K562 (cell line): ENCODE data around the gene CCDC3. TPM values are rescaled to one million over a fixed set of nuclear protein-coding genes. Genes with fewer than 3 reads are reported as not detected.

ENCODE experiments used
- ATAC-seq: fragments of 200-7000 bp; cut with Tn5 transposase; 3 replicates; pipeline ENCODE4 v1.9.1; 2020; ENCODE audit warnings: moderate library complexity
- BruUV-seq: library from RNA; stranded (reverse); fragments of 400-500 nt; replicated peaks from 2 replicates; lab custom pipeline; 2021; lab: Mats Ljungman, UMichigan
- CTCF ChIA-PET: fragments of 300-600 bp; formaldehyde crosslinking; extraction: SDS; loops from one replicate; lab custom pipeline; 2021; ENCODE audit warnings: low intra/inter-chr PET ratio; lab: Yijun Ruan, JAX
- POLR2A ChIA-PET: fragments of 300-600, 350-650 bp; sonication (Branson Sonifier 250); formaldehyde crosslinking; extraction: SDS; loops from one replicate; lab custom pipeline; 2021; ENCODE audit warnings: antibody characterized with exemption, inconsistent platforms; lab: Yijun Ruan, JAX
- DNase-seq, 4 experiments: peaks; one replicate each; pipeline versions ENCODE4 v3.0.0 to v3.0.0-alpha.2; 2011 to 2018; ENCODE audit warnings: low spot score in 3 of 4, mixed read lengths in 3 of 4; ENCODE audit errors: extremely low read depth in 1 of 4
- FAIRE-seq: peaks from 2 replicates; lab custom pipeline; 2011; peaks lifted over from hg19 to GRCh38; lab: Jason Lieb, UNC
- H2AFZ ChIP-seq: 2 replicates; pipeline ENCODE4 v1.6.0; 2011; ENCODE audit warnings: low read depth, low read length, control low read depth, inconsistent platforms
- H3K27ac ChIP-seq: fragments of 200-600 bp; 3 replicates; pipeline ENCODE4 v1.8.0; 2011; ENCODE audit warnings: low read depth, mild to moderate bottlenecking, control low read depth, inconsistent platforms, low read length, moderate library complexity, mixed read lengths; ENCODE audit errors: extremely low read depth
- H3K27me3 ChIP-seq, 2 experiments: fragments of 300-600 bp in 1 of 2; 2 replicates in 1 of 2; 3 replicates in 1 of 2; pipeline versions ENCODE4 v1.6.0 to v1.8.0; 2011; ENCODE audit warnings: inconsistent platforms in 2 of 2, low read length in 2 of 2, mild to moderate bottlenecking in 1 of 2, mixed read lengths in 1 of 2, moderate library complexity in 1 of 2; ENCODE audit not compliant: control insufficient read depth in 2 of 2, insufficient read depth in 2 of 2
- H3K36me3 ChIP-seq: fragments of 300-600 bp; 3 replicates; pipeline ENCODE4 v1.8.0; 2011; ENCODE audit warnings: mild to moderate bottlenecking, low read length, inconsistent platforms; ENCODE audit not compliant: control insufficient read depth, insufficient read depth
- H3K4me1 ChIP-seq, 2 experiments: fragments of 200-600 bp in 1 of 2; replicated peaks in 1 of 2; 2 replicates in 1 of 2; 3 replicates in 1 of 2; pipeline versions ENCODE4 v1.5.1 to v1.8.0; 2011; ENCODE audit warnings: inconsistent platforms in 2 of 2, low read length in 2 of 2, mild to moderate bottlenecking in 1 of 2, mixed read lengths in 1 of 2, moderate library complexity in 1 of 2; ENCODE audit not compliant: control insufficient read depth in 2 of 2, insufficient read depth in 2 of 2
- H3K4me2 ChIP-seq: 2 replicates; pipeline ENCODE4 v1.6.1; 2011; ENCODE audit warnings: low read length, control low read depth, inconsistent platforms, mixed read lengths; ENCODE audit not compliant: insufficient read depth
- H3K4me3 ChIP-seq: fragments of 200-600 bp; sonication (generic), shearing (Covaris generic); 2 replicates; pipeline ENCODE4 v1.5.1; 2016; ENCODE audit warnings: control low read depth, inconsistent platforms
- H3K79me2 ChIP-seq: fragments of 200-600 bp; 3 replicates; pipeline ENCODE4 v1.8.0; 2011; ENCODE audit warnings: low read length, inconsistent platforms; ENCODE audit not compliant: control insufficient read depth, insufficient read depth
- H3K9ac ChIP-seq, 2 experiments: 2 replicates each; pipeline versions ENCODE4 v1.6.0 to v1.6.1; 2011; ENCODE audit warnings: low read depth in 2 of 2, low read length in 2 of 2, control low read depth in 1 of 2, inconsistent platforms in 1 of 2, mild to moderate bottlenecking in 1 of 2, mixed read lengths in 1 of 2; ENCODE audit not compliant: insufficient read depth in 1 of 2
- H3K9me1 ChIP-seq: one replicate; pipeline ENCODE4 v1.6.0; 2011; ENCODE audit warnings: inconsistent platforms, mild to moderate bottlenecking, low read length, moderate library complexity; ENCODE audit not compliant: control insufficient read depth, insufficient read depth
- H3K9me3 ChIP-seq: replicated peaks from 2 replicates; pipeline ENCODE4 v1.5.1; 2011; ENCODE audit warnings: low read depth, low read length, inconsistent platforms; ENCODE audit not compliant: control insufficient read depth, insufficient read depth
- H4K20me1 ChIP-seq: replicated peaks from 2 replicates; pipeline ENCODE4 v1.6.1; 2011; ENCODE audit warnings: low read length, inconsistent platforms, mixed read lengths; ENCODE audit not compliant: control insufficient read depth, insufficient read depth
- CXXC5 ChIP-seq: fragments of 250-450 bp; sonication (Bioruptor Pico); IDR thresholded peaks from 2 replicates; pipeline ENCODE4 v1.8.0; 2022; ENCODE audit warnings: inconsistent platforms, mild to moderate bottlenecking, moderate library complexity
- HNRNPUL1 ChIP-seq: fragments of 200-400 bp; formaldehyde crosslinking; IDR thresholded peaks from 2 replicates; pipeline ENCODE4 v1.6.1; 2017; ENCODE audit warnings: low read length
- NELFE ChIP-seq: IDR thresholded peaks from 2 replicates; pipeline ENCODE4 v1.6.1; 2011; ENCODE audit warnings: mild to moderate bottlenecking; ENCODE audit not compliant: insufficient read depth, insufficient read length
- ZBTB9 ChIP-seq: fragments of 450-650 bp; formaldehyde crosslinking; IDR thresholded peaks from 2 replicates; pipeline ENCODE4 v1.4.0; 2020; ENCODE audit warnings: mild to moderate bottlenecking, moderate library complexity
- ZNF561 ChIP-seq: fragments of 450-650 bp; formaldehyde crosslinking; conservative IDR thresholded peaks from 2 replicates; pipeline ENCODE4 v1.4.0; 2020; ENCODE audit warnings: mild to moderate bottlenecking, moderate library complexity
- ZNF589 ChIP-seq: fragments of 200-800 bp; sonication (Bioruptor generic); IDR thresholded peaks from 2 replicates; pipeline ENCODE4 v1.6.1; 2016; ENCODE audit warnings: low read depth, missing genetic modification characterization, missing compliant biosample characterization
- WGBS: fragments of 100-300 bp; shearing (Covaris generic); methylation state at CpG from one replicate; pipeline ENCODE4 v1.1.6; 2016; ENCODE audit warnings: low coverage, mixed read lengths; ENCODE audit not compliant: insufficient coverage; ENCODE audit errors: missing lambda C conversion rate; 5-methylcytosine and 5-hydroxymethylcytosine counted together
- in situ Hi-C: fragments of 300-500 bp; cut with MboI; formaldehyde crosslinking; loops from 4 replicates; pipeline ENCODE4 v1.15.0; 2018; ENCODE audit warnings: inconsistent platforms, mixed read lengths
- intact Hi-C: fragments of 100-400 bp; cut with micrococcal nuclease; formaldehyde crosslinking; loops from 2 replicates; pipeline ENCODE4 v1.14.2; 2022
- polyA plus RNA-seq, 8 experiments: library from polyadenylated mRNA; depleted of rRNA in 4 of 8; stranded (reverse) in 5 of 8; unstranded in 3 of 8; fragments of >200 nt; fragmentation: Nextera tagmentation in 2 of 8; fragmentation: Illumina TruSeq in 1 of 8; extraction: Ambion mirVana in 2 of 8; extraction: Trizol in 1 of 8; gene quantifications; 2 replicates each; pipeline versions ENCODE4 v1.2.1 to v1.2.3, GENCODE V29; 2011 to 2014; ENCODE audit warnings: inconsistent platforms in 1 of 8, missing spikeins in 1 of 8
- total RNA-seq, 7 experiments: library from RNA; depleted of rRNA in 6 of 7; stranded (reverse); fragments of >200 nt in 6 of 7; fragmentation: Illumina TruSeq in 2 of 7; extraction: Trizol in 2 of 7; gene quantifications; 2 replicates each; pipeline versions ENCODE4 v1.2.1 to v1.2.3, GENCODE V29; 2011 to 2021; ENCODE audit warnings: low replicate concordance in 1 of 7
- TF ChIP-seq, protein P1 (sequence below): fragments of 250-450 bp; sonication (Bioruptor Pico); IDR thresholded peaks from 2 replicates; pipeline ENCODE4 v1.5.0; 2020; ENCODE audit warnings: mild to moderate bottlenecking
- TF ChIP-seq, protein P2 (sequence below): sonication (generic); formaldehyde crosslinking; IDR thresholded peaks from 2 replicates; pipeline ENCODE4 v1.8.1; 2023; ENCODE audit warnings: mild to moderate bottlenecking, missing genetic modification reagents
- TF ChIP-seq, protein P3 (sequence below), 3 experiments: fragments of 200-800 bp in 1 of 3; fragments of 250-450 bp in 1 of 3; fragments of 450-650 bp in 1 of 3; sonication (Bioruptor Pico) in 1 of 3; sonication (Bioruptor generic) in 1 of 3; formaldehyde crosslinking in 1 of 3; IDR thresholded peaks; 2 replicates each; pipeline versions ENCODE4 v1.6.1 to v1.8.0; 2016 to 2022; ENCODE audit warnings: mild to moderate bottlenecking in 2 of 3, missing genetic modification characterization in 2 of 3, missing compliant biosample characterization in 1 of 3, moderate library complexity in 1 of 3
- TF ChIP-seq, protein P4 (sequence below): fragments of 450-650 bp; IDR thresholded peaks from 2 replicates; pipeline ENCODE4 v1.6.1; 2014; ENCODE audit warnings: low read depth, mild to moderate bottlenecking, moderate library complexity, borderline replicate concordance

The CCDC3 gene
- total and polyA plus RNA-seq, 9 of the 15 experiments (the other 6 are each of a cell fraction or from before 2014, with no cell fraction given): not detected

- TF ChIP-seq, protein P1, sequence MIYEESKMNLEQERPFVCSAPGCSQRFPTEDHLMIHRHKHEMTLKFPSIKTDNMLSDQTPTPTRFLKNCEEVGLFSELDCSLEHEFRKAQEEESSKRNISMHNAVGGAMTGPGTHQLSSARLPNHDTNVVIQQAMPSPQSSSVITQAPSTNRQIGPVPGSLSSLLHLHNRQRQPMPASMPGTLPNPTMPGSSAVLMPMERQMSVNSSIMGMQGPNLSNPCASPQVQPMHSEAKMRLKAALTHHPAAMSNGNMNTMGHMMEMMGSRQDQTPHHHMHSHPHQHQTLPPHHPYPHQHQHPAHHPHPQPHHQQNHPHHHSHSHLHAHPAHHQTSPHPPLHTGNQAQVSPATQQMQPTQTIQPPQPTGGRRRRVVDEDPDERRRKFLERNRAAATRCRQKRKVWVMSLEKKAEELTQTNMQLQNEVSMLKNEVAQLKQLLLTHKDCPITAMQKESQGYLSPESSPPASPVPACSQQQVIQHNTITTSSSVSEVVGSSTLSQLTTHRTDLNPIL: no peak
- TF ChIP-seq HNRNPUL1 (no peak), NELFE (no peak), CXXC5 (CRISPR knock-in tag) (no peak)
- TF ChIP-seq, protein P2, sequence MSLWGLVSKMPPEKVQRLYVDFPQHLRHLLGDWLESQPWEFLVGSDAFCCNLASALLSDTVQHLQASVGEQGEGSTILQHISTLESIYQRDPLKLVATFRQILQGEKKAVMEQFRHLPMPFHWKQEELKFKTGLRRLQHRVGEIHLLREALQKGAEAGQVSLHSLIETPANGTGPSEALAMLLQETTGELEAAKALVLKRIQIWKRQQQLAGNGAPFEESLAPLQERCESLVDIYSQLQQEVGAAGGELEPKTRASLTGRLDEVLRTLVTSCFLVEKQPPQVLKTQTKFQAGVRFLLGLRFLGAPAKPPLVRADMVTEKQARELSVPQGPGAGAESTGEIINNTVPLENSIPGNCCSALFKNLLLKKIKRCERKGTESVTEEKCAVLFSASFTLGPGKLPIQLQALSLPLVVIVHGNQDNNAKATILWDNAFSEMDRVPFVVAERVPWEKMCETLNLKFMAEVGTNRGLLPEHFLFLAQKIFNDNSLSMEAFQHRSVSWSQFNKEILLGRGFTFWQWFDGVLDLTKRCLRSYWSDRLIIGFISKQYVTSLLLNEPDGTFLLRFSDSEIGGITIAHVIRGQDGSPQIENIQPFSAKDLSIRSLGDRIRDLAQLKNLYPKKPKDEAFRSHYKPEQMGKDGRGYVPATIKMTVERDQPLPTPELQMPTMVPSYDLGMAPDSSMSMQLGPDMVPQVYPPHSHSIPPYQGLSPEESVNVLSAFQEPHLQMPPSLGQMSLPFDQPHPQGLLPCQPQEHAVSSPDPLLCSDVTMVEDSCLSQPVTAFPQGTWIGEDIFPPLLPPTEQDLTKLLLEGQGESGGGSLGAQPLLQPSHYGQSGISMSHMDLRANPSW (CRISPR knock-in tag): no peak
These were observed 16.7 kb upstream of the CCDC3 start (continued) for GRCh38 chr10:13018171-13018570.

- H3K79me2 ChIP-seq: no peaks in the 10 kb centered on the region
- H3K4me1 ChIP-seq: no peaks in the 10 kb centered on the region
- intact Hi-C loops: no loop called here
- CTCF ChIA-PET: no interaction called here
- H3K36me3 ChIP-seq: no peaks in the 10 kb centered on the region
- no peak overlapping the region for H2AFZ ChIP-seq
- H3K27ac ChIP-seq: no peak overlapping the region
- BruUV-seq: no TSS peak
- H3K27me3 ChIP-seq: peaks cover 2 to 4% of the 10 kb centered on the region in 2 experiments; a peak in 4 of 5 replicates
- WGBS: 3% methylated on average over 10 of the region's 10 CpGs
- H3K9ac ChIP-seq: no peak overlapping the region
- H3K9me3 ChIP-seq: no peaks in the 10 kb centered on the region
- no peak overlapping the region for H3K4me3 ChIP-seq
- H4K20me1 ChIP-seq: no peaks in the 10 kb centered on the region
- in situ Hi-C loops: no loop called here
- DNase-seq: no peak
- no peaks in the 10 kb centered on the region for H3K9me1 ChIP-seq
- POLR2A ChIA-PET: no interaction called here
- no peak overlapping the region for H3K4me2 ChIP-seq
- no peak for ATAC-seq
- FAIRE-seq: no peak
- no peak for TF ChIP-seq ZNF561 (CRISPR knock-in tag)
- TF ChIP-seq, protein P3, sequence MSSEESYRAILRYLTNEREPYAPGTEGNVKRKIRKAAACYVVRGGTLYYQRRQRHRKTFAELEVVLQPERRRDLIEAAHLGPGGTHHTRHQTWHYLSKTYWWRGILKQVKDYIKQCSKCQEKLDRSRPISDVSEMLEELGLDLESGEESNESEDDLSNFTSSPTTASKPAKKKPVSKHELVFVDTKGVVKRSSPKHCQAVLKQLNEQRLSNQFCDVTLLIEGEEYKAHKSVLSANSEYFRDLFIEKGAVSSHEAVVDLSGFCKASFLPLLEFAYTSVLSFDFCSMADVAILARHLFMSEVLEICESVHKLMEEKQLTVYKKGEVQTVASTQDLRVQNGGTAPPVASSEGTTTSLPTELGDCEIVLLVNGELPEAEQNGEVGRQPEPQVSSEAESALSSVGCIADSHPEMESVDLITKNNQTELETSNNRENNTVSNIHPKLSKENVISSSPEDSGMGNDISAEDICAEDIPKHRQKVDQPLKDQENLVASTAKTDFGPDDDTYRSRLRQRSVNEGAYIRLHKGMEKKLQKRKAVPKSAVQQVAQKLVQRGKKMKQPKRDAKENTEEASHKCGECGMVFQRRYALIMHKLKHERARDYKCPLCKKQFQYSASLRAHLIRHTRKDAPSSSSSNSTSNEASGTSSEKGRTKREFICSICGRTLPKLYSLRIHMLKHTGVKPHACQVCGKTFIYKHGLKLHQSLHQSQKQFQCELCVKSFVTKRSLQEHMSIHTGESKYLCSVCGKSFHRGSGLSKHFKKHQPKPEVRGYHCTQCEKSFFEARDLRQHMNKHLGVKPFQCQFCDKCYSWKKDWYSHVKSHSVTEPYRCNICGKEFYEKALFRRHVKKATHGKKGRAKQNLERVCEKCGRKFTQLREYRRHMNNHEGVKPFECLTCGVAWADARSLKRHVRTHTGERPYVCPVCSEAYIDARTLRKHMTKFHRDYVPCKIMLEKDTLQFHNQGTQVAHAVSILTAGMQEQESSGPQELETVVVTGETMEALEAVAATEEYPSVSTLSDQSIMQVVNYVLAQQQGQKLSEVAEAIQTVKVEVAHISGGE (CRISPR knock-in tag; IDR thresholded peaks at IDR 0.05): no peak
- TF ChIP-seq, protein P4, sequence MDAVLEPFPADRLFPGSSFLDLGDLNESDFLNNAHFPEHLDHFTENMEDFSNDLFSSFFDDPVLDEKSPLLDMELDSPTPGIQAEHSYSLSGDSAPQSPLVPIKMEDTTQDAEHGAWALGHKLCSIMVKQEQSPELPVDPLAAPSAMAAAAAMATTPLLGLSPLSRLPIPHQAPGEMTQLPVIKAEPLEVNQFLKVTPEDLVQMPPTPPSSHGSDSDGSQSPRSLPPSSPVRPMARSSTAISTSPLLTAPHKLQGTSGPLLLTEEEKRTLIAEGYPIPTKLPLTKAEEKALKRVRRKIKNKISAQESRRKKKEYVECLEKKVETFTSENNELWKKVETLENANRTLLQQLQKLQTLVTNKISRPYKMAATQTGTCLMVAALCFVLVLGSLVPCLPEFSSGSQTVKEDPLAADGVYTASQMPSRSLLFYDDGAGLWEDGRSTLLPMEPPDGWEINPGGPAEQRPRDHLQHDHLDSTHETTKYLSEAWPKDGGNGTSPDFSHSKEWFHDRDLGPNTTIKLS: no peak
- TF ChIP-seq ZBTB9 (CRISPR knock-in tag): no peak
- no peak for TF ChIP-seq ZNF589 (CRISPR knock-in tag)
These were observed 15.4 kb upstream of the CCDC3 start for GRCh38 chr10:13016886-13017285.
